IPS DF 4.7 (cell line): ENCODE results near the gene MPP1.

Source experiments
- DNase-seq: peaks from one replicate; pipeline ENCODE4 v3.0.0-alpha.2; 2013; ENCODE audit warnings: low spot score; ENCODE audit errors: extremely low read depth

Gene MPP1

GRCh38 chrX:154732421-154733065 lies 72.7 kb downstream of the MPP1 start:
- DNase-seq: no peak

GRCh38 chrX:154731881-154732280 lies 73.4 kb downstream of the MPP1 start:
- DNase-seq: no peak

GRCh38 chrX:154731184-154731583 lies 74.1 kb downstream of the MPP1 start:
- no peak for DNase-seq

- no peak for DNase-seq
Measured at GRCh38 chrX:154730253-154730891, 74.9 kb downstream of the MPP1 start.

GRCh38 chrX:154729439-154729838 lies 75.8 kb downstream of the MPP1 start:
- DNase-seq: no peak
